Measurements from ENCODE around the gene HLA-DMA.

The HLA-DMA gene

GRCh38 chr6:32922083-32922482 lies 30.8 kb downstream of the HLA-DMA start:
- DNase-seq = no peak

GRCh38 chr6:32920715-32921114 lies 32.2 kb downstream of the HLA-DMA start:
- no peak for DNase-seq

- no peak for DNase-seq
Observed at GRCh38 chr6:32912951-32913350, 39.9 kb downstream of the HLA-DMA start.

GRCh38 chr6:32908897-32909296 lies 44.0 kb downstream of the HLA-DMA start:
- DNase-seq = no peak

GRCh38 chr6:32906539-32906938 lies 46.4 kb downstream of the HLA-DMA start:
- DNase-seq = no peak

- no peak for DNase-seq
Observed at GRCh38 chr6:32905078-32905477, 47.8 kb downstream of the HLA-DMA start.

- DNase-seq = no peak
Observed at GRCh38 chr6:32903952-32904351, 48.9 kb downstream of the HLA-DMA start.
